ENCODE data around the gene RPL32.

GRCh38 chr3:12877040-12877439, 35.7 kb upstream of the RPL32 start:
- TF ChIP-seq POLR2AphosphoS5 (IDR thresholded peaks at IDR 0.05; ENCODE audit: borderline replicate concordance, low read depth, low read length) (no peak), EZH2 (IDR thresholded peaks at IDR 0.05) (no peak)

All from SK-N-MC (cell line).